HEK293 (cell line): ENCODE results near the gene ACVR1.

Source experiments
- BCL11A ChIP-seq: fragments of 450-650 bp; formaldehyde crosslinking; IDR thresholded peaks from 2 replicates; pipeline ENCODE4 v1.5.1; 2016; ENCODE audit warnings: low read depth, missing biosample characterization, missing genetic modification characterization
- PBX3 ChIP-seq: sonication (generic); formaldehyde crosslinking; IDR thresholded peaks from 2 replicates; pipeline ENCODE4 v1.8.1; 2022; ENCODE audit warnings: mild to moderate bottlenecking, moderate library complexity, missing genetic modification reagents
- SETDB1 ChIP-seq: IDR thresholded peaks from one replicate; pipeline ENCODE4 v1.6.1; 2017; ENCODE audit warnings: mild to moderate bottlenecking, low read length, moderate library complexity, mixed read lengths; ENCODE audit not compliant: insufficient read length
- YY1 ChIP-seq: fragments of 450-650 bp; formaldehyde crosslinking; IDR thresholded peaks from 2 replicates; pipeline ENCODE4 v1.5.1; 2018; ENCODE audit warnings: missing biosample characterization, missing genetic modification characterization
- ZBTB20 ChIP-seq: fragments of 450-650 bp; formaldehyde crosslinking; IDR thresholded peaks from 2 replicates; pipeline ENCODE4 v1.5.1; 2016; ENCODE audit warnings: missing biosample characterization, missing genetic modification characterization
- ZEB2 ChIP-seq: fragments of 450-650 bp; formaldehyde crosslinking; IDR thresholded peaks from 2 replicates; pipeline ENCODE4 v1.5.1; 2016; ENCODE audit warnings: missing biosample characterization, missing genetic modification characterization
- ZNF423 ChIP-seq: fragments of 450-650 bp; formaldehyde crosslinking; IDR thresholded peaks from 2 replicates; pipeline ENCODE4 v1.5.1; 2016; ENCODE audit warnings: missing biosample characterization, missing genetic modification characterization
- ZNF530 ChIP-seq: fragments of 450-650 bp; formaldehyde crosslinking; IDR thresholded peaks from 2 replicates; pipeline ENCODE4 v1.5.1; 2016; ENCODE audit warnings: low read depth, missing biosample characterization, missing genetic modification characterization
- ZNF629 ChIP-seq: fragments of 450-650 bp; formaldehyde crosslinking; IDR thresholded peaks from 2 replicates; pipeline ENCODE4 v1.5.1; 2017; ENCODE audit warnings: missing biosample characterization, missing genetic modification characterization
- ZNF747 ChIP-seq: fragments of 450-650 bp; formaldehyde crosslinking; IDR thresholded peaks from 2 replicates; pipeline ENCODE4 v1.5.1; 2016; ENCODE audit warnings: missing biosample characterization, missing genetic modification characterization
- ZNF785 ChIP-seq: fragments of 450-650 bp; formaldehyde crosslinking; IDR thresholded peaks from 2 replicates; pipeline ENCODE4 v1.5.1; 2016; ENCODE audit warnings: missing biosample characterization, missing genetic modification characterization
- ZNF837 ChIP-seq: fragments of 450-650 bp; formaldehyde crosslinking; IDR thresholded peaks from 2 replicates; pipeline ENCODE4 v1.5.1; 2016; ENCODE audit warnings: missing biosample characterization, missing genetic modification characterization
- TF ChIP-seq, protein P1 (sequence below): fragments of 450-650 bp; formaldehyde crosslinking; IDR thresholded peaks from 2 replicates; pipeline ENCODE4 v1.5.1; 2016; ENCODE audit warnings: missing biosample characterization, missing genetic modification characterization
- TF ChIP-seq, protein P2 (sequence below): fragments of 450-650 bp; formaldehyde crosslinking; IDR thresholded peaks from 2 replicates; pipeline ENCODE4 v1.5.1; 2016; ENCODE audit warnings: missing biosample characterization, missing genetic modification characterization

DNA sequence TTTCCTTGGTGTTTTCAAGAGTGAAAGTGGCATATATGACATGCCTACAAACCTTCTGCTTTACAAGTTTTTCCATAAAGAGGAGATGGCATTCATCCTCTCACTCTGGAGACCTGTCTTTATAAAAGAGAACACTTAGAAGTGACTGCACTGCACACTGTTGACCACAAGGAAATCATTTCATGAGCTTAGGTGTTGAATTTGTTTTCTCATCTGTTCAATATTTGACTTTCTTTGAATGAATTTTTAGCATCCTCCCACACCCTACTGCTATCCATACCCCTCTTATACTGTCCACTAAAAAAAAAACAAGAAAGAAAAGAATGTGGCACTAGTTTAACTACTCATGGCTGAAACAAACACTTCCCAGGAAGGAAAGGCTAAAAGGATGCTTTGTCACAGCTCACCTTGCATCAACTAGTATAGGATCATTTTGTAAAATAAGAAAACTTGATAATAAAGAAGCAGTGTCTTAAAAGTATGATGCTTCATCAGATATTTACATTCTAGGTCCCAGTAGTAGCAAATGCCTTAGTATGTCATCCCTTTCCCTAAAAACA lies 83.0 kb downstream of the ACVR1 start:
- TF ChIP-seq, protein P1, sequence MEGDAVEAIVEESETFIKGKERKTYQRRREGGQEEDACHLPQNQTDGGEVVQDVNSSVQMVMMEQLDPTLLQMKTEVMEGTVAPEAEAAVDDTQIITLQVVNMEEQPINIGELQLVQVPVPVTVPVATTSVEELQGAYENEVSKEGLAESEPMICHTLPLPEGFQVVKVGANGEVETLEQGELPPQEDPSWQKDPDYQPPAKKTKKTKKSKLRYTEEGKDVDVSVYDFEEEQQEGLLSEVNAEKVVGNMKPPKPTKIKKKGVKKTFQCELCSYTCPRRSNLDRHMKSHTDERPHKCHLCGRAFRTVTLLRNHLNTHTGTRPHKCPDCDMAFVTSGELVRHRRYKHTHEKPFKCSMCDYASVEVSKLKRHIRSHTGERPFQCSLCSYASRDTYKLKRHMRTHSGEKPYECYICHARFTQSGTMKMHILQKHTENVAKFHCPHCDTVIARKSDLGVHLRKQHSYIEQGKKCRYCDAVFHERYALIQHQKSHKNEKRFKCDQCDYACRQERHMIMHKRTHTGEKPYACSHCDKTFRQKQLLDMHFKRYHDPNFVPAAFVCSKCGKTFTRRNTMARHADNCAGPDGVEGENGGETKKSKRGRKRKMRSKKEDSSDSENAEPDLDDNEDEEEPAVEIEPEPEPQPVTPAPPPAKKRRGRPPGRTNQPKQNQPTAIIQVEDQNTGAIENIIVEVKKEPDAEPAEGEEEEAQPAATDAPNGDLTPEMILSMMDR: no peak
- TF ChIP-seq ZNF629: no peak
- no peak for TF ChIP-seq YY1 (tag by site-specific recombination)
- TF ChIP-seq ZEB2: no peak
- TF ChIP-seq ZNF747 (tag by site-specific recombination): no peak
- TF ChIP-seq PBX3 (CRISPR knock-in tag): no peak
- TF ChIP-seq ZNF530 (tag by site-specific recombination): no peak
- TF ChIP-seq SETDB1: no peak
- TF ChIP-seq ZNF785 (tag by site-specific recombination): no peak
- TF ChIP-seq BCL11A (tag by site-specific recombination): no peak
- TF ChIP-seq, protein P2, sequence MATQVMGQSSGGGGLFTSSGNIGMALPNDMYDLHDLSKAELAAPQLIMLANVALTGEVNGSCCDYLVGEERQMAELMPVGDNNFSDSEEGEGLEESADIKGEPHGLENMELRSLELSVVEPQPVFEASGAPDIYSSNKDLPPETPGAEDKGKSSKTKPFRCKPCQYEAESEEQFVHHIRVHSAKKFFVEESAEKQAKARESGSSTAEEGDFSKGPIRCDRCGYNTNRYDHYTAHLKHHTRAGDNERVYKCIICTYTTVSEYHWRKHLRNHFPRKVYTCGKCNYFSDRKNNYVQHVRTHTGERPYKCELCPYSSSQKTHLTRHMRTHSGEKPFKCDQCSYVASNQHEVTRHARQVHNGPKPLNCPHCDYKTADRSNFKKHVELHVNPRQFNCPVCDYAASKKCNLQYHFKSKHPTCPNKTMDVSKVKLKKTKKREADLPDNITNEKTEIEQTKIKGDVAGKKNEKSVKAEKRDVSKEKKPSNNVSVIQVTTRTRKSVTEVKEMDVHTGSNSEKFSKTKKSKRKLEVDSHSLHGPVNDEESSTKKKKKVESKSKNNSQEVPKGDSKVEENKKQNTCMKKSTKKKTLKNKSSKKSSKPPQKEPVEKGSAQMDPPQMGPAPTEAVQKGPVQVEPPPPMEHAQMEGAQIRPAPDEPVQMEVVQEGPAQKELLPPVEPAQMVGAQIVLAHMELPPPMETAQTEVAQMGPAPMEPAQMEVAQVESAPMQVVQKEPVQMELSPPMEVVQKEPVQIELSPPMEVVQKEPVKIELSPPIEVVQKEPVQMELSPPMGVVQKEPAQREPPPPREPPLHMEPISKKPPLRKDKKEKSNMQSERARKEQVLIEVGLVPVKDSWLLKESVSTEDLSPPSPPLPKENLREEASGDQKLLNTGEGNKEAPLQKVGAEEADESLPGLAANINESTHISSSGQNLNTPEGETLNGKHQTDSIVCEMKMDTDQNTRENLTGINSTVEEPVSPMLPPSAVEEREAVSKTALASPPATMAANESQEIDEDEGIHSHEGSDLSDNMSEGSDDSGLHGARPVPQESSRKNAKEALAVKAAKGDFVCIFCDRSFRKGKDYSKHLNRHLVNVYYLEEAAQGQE: no peak
- TF ChIP-seq ZNF837 (tag by site-specific recombination): no peak
- no peak for TF ChIP-seq ZBTB20 (tag by site-specific recombination)
- no peak for TF ChIP-seq ZNF423
